Stimulated activated CD4-positive, alpha-beta T cell treated with anti-CD3 and anti-CD28 coated beads, Interleukin-1b, Interleukin-23, amount 100 ng/mL, for 1 hour (primary cell): ENCODE measurements around the gene DPM3.
"Not testable (repeated sequence)": the region's sequence is repeated elsewhere in the genome, so short reads cannot be mapped to it uniquely, and the experiment has no call there.

Source experiments
- DNase-seq, 2 donors: peaks; one replicate each; pipeline ENCODE4 v3.0.0-alpha.2; 2020; ENCODE audit warnings: low read depth in 2 of 2

Gene DPM3

DNA sequence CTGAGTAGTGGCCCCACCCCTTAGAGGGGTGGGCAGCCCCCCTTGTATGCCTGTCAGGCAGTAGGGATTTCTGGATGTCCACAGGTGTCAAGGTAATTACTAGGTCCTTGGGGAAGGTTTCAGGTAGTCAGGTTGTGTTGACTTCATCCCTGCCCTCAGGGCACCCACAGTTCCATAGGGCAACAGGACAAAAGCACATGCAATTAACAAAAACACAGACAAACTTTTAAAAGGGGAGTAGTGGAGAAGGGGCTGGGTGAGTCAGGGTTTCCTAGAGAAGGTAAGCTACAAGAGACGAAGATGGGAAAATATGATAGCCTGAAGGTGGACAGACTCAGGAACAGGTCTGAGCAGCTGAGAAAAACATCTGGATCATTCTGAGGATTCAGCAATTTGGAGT lies 18.7 kb upstream of the DPM3 start:
- no peak for DNase-seq

- DNase-seq: not testable (repeated sequence)
These were observed 15.8 kb upstream of the DPM3 start for GRCh38 chr1:155155996-155156643.

- DNase-seq: no peak
These were observed 5.2 kb upstream of the DPM3 start for GRCh38 chr1:155145491-155145890.

GRCh38 chr1:155141749-155142148 lies 1.4 kb upstream of the DPM3 start:
- no peak for DNase-seq

GRCh38 chr1:155140630-155140953 lies 261 bp upstream of the DPM3 start:
- no peak for DNase-seq

- DNase-seq: no peak
These were observed 3.0 kb downstream of the DPM3 start for GRCh38 chr1:155137154-155137949.

GRCh38 chr1:155136748-155137147 lies 3.6 kb downstream of the DPM3 start:
- DNase-seq: no peak

DNA sequence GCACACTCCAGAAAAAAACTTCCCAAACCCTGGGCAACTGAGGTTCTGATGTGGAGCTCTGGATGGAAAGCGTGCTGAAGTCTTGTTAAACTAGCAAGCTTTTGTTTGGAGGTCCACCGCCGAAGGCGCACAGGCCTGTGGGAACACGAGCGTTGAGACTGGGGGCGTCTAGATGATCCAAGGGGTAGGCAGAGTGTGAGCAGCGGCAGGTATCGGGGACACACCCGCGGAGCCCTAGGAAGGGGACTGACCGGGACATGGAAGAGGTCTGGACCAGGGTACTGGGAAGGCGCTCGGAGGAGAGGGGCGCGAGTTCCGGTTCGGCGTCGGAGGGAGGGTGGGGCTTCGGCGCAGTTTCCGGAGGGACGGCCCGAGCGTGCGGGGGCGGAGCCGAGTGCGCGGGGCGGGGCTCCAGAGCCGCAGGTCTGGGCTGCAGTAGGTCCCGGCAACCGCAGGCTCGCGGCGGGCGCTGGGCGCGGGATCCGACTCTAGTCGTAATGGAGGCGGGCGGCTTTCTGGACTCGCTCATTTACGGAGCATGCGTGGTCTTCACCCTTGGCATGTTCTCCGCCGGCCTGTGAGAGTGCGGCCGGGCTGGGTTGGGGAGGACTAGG lies 4.8 kb downstream of the DPM3 start, which contains the start of gene SLC50A1:
Gene SLC50A1, plus strand, starts transcription at position 438 of the 614 bp plus-strand sequence. Its CDS starts 60 bp downstream, at position 498.
- peak; percentile 79 to 80 for DNase-seq

- DNase-seq: peak in 1 of 2 donors; percentile 46
These were observed 5.4 kb downstream of the DPM3 start for GRCh38 chr1:155134880-155135414.

DNA sequence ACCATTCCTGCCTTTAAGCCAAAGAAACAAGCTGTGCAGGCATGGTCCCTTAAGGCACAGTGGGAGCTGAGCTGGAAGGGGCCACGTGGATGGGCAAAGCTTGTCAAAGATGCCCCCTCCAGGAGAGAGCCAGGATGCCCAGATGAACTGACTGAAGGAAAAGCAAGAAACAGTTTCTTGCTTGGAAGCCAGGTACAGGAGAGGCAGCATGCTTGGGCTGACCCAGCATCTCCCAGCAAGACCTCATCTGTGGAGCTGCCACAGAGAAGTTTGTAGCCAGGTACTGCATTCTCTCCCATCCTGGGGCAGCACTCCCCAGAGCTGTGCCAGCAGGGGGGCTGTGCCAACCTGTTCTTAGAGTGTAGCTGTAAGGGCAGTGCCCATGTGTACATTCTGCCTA lies 6.0 kb downstream of the DPM3 start:
- DNase-seq: no peak

- DNase-seq: no peak
These were observed 6.5 kb downstream of the DPM3 start for GRCh38 chr1:155133799-155134281.

DNA sequence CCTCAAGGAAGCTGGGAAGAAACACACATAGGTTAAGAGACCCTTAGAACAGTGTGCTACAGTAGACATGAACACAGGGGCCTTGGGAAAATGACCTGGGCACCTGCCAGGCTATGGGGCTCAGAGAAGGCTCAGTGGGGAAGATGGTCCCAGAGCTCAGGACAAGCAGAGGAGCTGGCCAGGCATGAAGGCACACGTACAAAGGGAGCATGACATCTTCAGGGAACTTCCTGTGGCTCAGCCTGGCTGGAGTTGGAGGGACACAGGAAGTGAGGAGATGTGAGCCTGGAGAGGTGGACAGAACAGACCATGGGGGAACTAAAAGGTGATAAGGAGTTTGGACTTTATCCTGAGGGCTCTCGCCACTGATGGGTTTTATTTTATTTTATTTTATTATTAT lies 8.5 kb downstream of the DPM3 start:
- no peak for DNase-seq

GRCh38 chr1:155131285-155131684 lies 9.0 kb downstream of the DPM3 start:
- no peak for DNase-seq

GRCh38 chr1:155130272-155131006 lies 9.9 kb downstream of the DPM3 start:
- no peak for DNase-seq

GRCh38 chr1:155128755-155129473 lies 11.4 kb downstream of the DPM3 start:
- DNase-seq: no peak

GRCh38 chr1:155127967-155128754 lies 12.2 kb downstream of the DPM3 start:
- no peak for DNase-seq

DNA sequence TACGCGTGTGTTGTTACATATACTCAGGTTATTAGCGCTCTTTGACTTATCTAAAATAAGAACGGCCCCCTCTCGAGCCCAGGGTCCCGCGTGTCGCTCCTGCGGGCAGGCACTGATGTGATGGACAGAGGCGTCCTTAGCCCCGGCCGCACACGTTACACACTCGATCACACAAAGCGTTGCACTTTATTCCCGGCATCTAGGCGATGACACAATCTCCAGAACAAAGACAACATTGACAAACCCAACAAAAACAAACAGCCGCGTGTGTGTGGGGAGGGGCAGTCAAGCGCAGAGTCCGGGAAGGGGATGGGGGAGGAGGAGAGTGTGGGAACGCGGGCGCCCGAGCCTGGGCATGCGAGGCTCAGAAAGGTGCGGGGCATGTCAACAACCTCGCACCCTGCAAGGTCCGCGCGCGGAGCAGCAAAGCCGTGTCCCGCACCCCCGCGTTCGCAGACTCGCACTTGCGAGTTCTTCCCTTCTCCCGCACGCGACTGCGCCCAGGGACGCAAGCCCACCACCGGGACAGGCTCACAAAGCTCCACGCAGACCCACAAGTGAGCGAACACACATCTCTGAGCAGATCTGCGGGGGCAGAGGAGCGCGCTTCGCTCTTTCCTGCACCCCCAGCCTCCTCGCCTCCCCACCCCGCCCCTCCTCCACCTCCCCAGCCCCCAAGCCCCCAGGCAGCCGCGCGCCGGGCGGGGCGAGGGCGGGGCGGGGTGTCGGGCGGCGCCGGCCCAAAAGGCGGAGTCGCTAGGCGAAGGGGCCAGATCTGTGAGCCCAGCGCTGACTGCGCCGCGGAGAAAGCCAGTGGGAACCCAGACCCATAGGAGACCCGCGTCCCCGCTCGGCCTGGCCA lies 13.0 kb downstream of the DPM3 start, which contains the start of gene EFNA1:
Gene EFNA1, plus strand, starts transcription at position 772 of the 862 bp plus-strand sequence. CDS start 102 bp downstream, outside the sequence.
- DNase-seq: no peak

DNA sequence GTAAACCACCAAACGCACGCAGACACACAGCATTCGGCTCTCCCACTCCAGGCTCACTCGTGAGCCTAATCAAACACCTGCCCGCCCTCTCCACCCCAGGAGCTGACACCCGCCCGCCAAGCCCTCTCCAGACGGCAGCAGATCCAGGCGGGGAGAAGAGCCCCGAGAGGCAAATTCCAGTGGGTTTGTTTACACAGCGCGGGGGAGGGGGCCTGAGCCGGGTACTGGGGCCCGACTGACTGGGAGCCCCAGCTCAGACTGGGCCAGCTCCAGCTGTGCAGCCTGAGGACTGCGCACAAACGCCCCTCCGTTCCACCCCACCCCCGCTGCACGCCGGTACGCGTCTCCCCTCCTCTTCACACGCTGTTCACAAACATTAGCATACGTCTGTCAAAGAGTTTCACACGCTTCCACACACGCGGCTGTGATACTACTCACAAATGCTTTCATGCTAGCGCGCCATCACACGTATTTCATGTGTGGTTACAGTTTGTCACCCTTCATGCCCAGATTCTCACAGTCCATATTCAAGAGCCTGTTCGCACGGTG lies 13.7 kb downstream of the DPM3 start:
- DNase-seq: no peak
